Femur (tissue), 1 donor: ENCODE data around the gene TMEM30B.
"Not testable (repeated sequence)": the region's sequence is repeated elsewhere in the genome, so short reads cannot be mapped to it uniquely, and the experiment has no call there.

Experiments used
- DNase-seq: peaks from one replicate; pipeline ENCODE4 v3.0.0-alpha.2; 2017

Gene TMEM30B

GRCh38 chr14:61281186-61281947, at the start of gene TMEM30B:
Gene TMEM30B (minus strand): TSS chr14:61281338. CDS start chr14:61281147, 191 bp downstream.
- peak; percentile 37 for DNase-seq

GRCh38 chr14:61330511-61330910, 49.4 kb upstream of the TMEM30B start:
- no peak for DNase-seq

- DNase-seq = no peak
These were observed 48.4 kb upstream of the TMEM30B start for GRCh38 chr14:61329478-61330051.

GRCh38 chr14:61328626-61329262, 47.6 kb upstream of the TMEM30B start:
- DNase-seq = no peak

GRCh38 chr14:61326847-61327246, 45.7 kb upstream of the TMEM30B start:
- peak; percentile 60 for DNase-seq

- DNase-seq = no peak
These were observed 45.0 kb upstream of the TMEM30B start for GRCh38 chr14:61326146-61326545.

GRCh38 chr14:61325166-61325565, 44.0 kb upstream of the TMEM30B start:
- no peak for DNase-seq

GRCh38 chr14:61323970-61324369, 42.8 kb upstream of the TMEM30B start:
- DNase-seq = no peak

- no peak for DNase-seq
These were observed 41.7 kb upstream of the TMEM30B start for GRCh38 chr14:61322799-61323290.

- DNase-seq = no peak
These were observed 41.1 kb upstream of the TMEM30B start for GRCh38 chr14:61322011-61322798.

GRCh38 chr14:61321385-61322010, 40.4 kb upstream of the TMEM30B start, which contains the start of gene PRKCH:
Gene PRKCH (plus strand): TSS chr14:61321579. CDS start chr14:61322102, 523 bp downstream.
- DNase-seq = peak; percentile 77

GRCh38 chr14:61320806-61321384, 39.8 kb upstream of the TMEM30B start:
- peak; percentile 35 for DNase-seq

GRCh38 chr14:61320170-61320569, 39.0 kb upstream of the TMEM30B start:
- not testable (repeated sequence) for DNase-seq

- DNase-seq = no peak
These were observed 38.6 kb upstream of the TMEM30B start for GRCh38 chr14:61319706-61320105.

- no peak for DNase-seq
These were observed 37.9 kb upstream of the TMEM30B start for GRCh38 chr14:61319086-61319485.

GRCh38 chr14:61315313-61315712, 34.2 kb upstream of the TMEM30B start:
- no peak for DNase-seq

- not testable (repeated sequence) for DNase-seq
These were observed 27.6 kb upstream of the TMEM30B start for GRCh38 chr14:61308701-61309100.

- DNase-seq = no peak
These were observed 27.1 kb upstream of the TMEM30B start for GRCh38 chr14:61308198-61308597.

GRCh38 chr14:61304688-61305087, 23.6 kb upstream of the TMEM30B start:
- DNase-seq = no peak

GRCh38 chr14:61300754-61301153, 19.6 kb upstream of the TMEM30B start:
- DNase-seq = no peak

GRCh38 chr14:61300209-61300608, 19.1 kb upstream of the TMEM30B start:
- no peak for DNase-seq

GRCh38 chr14:61298824-61299223, 17.7 kb upstream of the TMEM30B start:
- DNase-seq = no peak
